Coronary artery (tissue), 2 donors: ENCODE results near the gene ABI3BP.
A peak's percentile ranks its signal among the peaks of the same experiment; 100 is the strongest.

Source experiments
- DNase-seq: peaks from one replicate; pipeline ENCODE4 v3.0.0-alpha.2; 2017; ENCODE audit warnings: low spot score
- H3K27ac ChIP-seq, 2 donors: fragments of 200-600 bp; sonication (generic); one replicate each; pipeline ENCODE4 v1.5.1; 2016 to 2019
- H3K4me3 ChIP-seq: fragments of 200-600 bp; sonication (generic); 2 replicates; pipeline ENCODE4 v1.5.1; 2016; ENCODE audit warnings: mild to moderate bottlenecking, moderate library complexity
- CTCF ChIP-seq: fragments of 200-600 bp; sonication (generic); IDR thresholded peaks from one replicate; pipeline ENCODE4 v1.5.1; 2019; ENCODE audit warnings: antibody characterized with exemption

Gene ABI3BP

DNA sequence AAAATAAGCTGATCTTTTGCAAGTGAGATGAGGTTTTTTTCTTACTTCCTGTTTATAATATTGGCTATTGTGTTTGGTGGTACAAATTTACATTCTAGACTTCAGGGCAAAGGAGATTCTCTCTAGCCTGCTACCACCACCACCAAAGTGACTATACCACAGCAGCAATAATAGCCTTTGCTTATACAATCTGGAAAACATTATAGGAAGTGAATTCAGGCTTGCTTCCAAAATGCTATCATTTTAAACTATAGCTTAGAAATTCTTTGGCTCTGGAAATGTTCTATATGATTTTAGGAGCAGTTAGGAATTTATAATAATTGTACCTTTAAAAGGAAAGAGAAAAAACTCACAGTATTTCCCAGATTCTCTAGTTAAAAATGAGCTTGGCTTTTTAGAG is 189.5 kb downstream of the ABI3BP start:
- DNase-seq, result no peak
- Histone ChIP-seq H3K27ac (no peak overlapping the region), H3K4me3 (no peak overlapping the region)
- TF ChIP-seq CTCF, result no peak

- Histone ChIP-seq H3K27ac (no peak overlapping the region), H3K4me3 (no peak overlapping the region)
- TF ChIP-seq CTCF, result no peak
- DNase-seq, result no peak
These were observed 191.1 kb downstream of the ABI3BP start for GRCh38 chr3:100802126-100802525.

GRCh38 chr3:100798012-100798411 is 195.2 kb downstream of the ABI3BP start:
- no peak for DNase-seq
- Histone ChIP-seq H3K4me3 (no peak overlapping the region), H3K27ac (no peak overlapping the region)
- no peak for TF ChIP-seq CTCF

- Histone ChIP-seq H3K4me3 (no peak overlapping the region), H3K27ac (no peak overlapping the region)
- no peak for TF ChIP-seq CTCF
- DNase-seq, result no peak
These were observed 196.7 kb downstream of the ABI3BP start for GRCh38 chr3:100796556-100796955.

DNA sequence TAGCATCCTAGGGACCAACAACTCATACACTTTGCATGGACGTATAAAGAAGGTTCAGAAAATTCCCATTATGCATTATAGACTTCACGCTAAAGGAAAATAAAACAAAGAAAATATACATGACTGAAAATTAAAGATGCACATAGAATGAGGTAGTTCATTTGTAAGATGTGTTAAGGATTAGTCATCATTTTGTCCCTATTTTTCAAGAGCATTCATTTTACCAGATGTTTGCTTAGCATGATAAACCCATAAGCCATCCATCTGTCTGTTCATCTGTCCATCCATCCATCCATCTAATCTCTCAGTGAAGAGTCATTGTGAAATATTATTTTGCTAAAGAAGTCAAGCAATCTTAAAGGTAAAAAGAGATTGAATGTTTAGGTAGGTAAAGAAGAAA is 203.6 kb downstream of the ABI3BP start:
- no peak overlapping the region for H3K4me3 ChIP-seq
- no peak for TF ChIP-seq CTCF
- no peak overlapping the region for H3K27ac ChIP-seq
- DNase-seq, result no peak

DNA sequence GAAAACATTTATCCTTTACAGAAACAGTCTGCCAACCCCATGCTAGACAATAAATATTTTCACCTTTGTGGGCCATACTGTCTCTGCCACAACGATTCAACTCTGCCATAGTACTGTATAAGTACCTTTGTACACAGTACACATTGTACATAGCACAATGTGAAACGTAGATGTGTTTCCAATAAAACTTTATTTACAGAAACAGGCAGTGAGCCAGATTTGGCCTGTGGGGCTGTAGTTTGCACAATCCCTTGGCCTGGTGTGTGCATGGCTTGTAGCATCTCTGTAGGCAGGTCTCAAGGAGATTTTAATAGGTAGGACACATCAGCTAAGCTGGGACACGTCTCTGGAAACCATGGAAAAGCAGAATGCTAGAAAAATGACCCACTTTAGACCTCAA is 209.6 kb downstream of the ABI3BP start:
- no peak for DNase-seq
- Histone ChIP-seq H3K27ac (no peak overlapping the region), H3K4me3 (no peak overlapping the region)
- TF ChIP-seq CTCF, result no peak

DNA sequence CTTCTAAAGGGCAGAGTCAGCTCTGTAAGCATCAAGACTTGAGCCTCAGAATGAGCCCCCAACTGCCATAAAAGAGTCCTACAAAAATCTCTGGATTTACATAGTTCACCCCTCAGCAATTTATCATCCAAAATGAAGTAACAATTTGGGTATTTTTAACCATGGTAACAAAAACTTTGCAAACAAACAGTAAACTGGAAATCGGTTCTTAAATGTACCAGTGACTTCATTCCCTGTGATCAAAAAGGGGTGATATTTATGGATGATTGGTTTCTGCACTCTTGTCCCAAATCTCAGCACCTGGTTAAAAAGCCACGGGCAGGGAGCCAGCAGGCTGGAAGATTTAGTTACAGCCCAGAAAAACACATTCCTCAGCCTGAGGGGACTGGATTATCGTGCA is 210.3 kb downstream of the ABI3BP start:
- no peak for DNase-seq
- TF ChIP-seq CTCF, result no peak
- Histone ChIP-seq H3K4me3 (no peak overlapping the region), H3K27ac (peak overlapping the region in 1 of 2 donors; percentile 23)
